Bronchial epithelial cell (primary cell): Measurements from ENCODE around the gene XBP1. TPM values are rescaled to one million over a fixed set of nuclear protein-coding genes. Genes with fewer than 3 reads are reported as not detected.

Source experiments
- DNase-seq: peaks from one replicate; pipeline ENCODE4 v3.0.0-alpha.2; 2010; ENCODE audit warnings: low read depth
- FAIRE-seq: peaks from 2 replicates; lab custom pipeline; 2011; peaks lifted over from hg19 to GRCh38; lab: Jason Lieb, UNC
- H3K27me3 ChIP-seq: 2 replicates; pipeline ENCODE4 v1.5.1; 2011; ENCODE audit warnings: low read length; ENCODE audit not compliant: control insufficient read depth, insufficient read depth
- H3K36me3 ChIP-seq: 2 replicates; pipeline ENCODE4 v1.5.1; 2011; ENCODE audit warnings: low read length; ENCODE audit not compliant: control insufficient read depth, insufficient read depth
- H3K4me3 ChIP-seq: 2 replicates; pipeline ENCODE4 v1.5.1; 2011; ENCODE audit warnings: mild to moderate bottlenecking, low read depth, low read length, control low read depth
- total RNA-seq: library from RNA; depleted of rRNA; stranded (reverse); fragments of >200 nt; gene quantifications from 2 replicates; pipeline ENCODE4 v1.2.1, GENCODE V29; 2014
- TF ChIP-seq, protein P1 (sequence below): IDR thresholded peaks from 2 replicates; pipeline ENCODE4 v1.5.1; 2011; ENCODE audit warnings: mild to moderate bottlenecking, moderate library complexity, low read length, control low read depth, inconsistent platforms; ENCODE audit not compliant: insufficient read depth, severe bottlenecking

Gene XBP1
- total RNA-seq, 1 donor from 2014 or later, result 225 TPM

DNA sequence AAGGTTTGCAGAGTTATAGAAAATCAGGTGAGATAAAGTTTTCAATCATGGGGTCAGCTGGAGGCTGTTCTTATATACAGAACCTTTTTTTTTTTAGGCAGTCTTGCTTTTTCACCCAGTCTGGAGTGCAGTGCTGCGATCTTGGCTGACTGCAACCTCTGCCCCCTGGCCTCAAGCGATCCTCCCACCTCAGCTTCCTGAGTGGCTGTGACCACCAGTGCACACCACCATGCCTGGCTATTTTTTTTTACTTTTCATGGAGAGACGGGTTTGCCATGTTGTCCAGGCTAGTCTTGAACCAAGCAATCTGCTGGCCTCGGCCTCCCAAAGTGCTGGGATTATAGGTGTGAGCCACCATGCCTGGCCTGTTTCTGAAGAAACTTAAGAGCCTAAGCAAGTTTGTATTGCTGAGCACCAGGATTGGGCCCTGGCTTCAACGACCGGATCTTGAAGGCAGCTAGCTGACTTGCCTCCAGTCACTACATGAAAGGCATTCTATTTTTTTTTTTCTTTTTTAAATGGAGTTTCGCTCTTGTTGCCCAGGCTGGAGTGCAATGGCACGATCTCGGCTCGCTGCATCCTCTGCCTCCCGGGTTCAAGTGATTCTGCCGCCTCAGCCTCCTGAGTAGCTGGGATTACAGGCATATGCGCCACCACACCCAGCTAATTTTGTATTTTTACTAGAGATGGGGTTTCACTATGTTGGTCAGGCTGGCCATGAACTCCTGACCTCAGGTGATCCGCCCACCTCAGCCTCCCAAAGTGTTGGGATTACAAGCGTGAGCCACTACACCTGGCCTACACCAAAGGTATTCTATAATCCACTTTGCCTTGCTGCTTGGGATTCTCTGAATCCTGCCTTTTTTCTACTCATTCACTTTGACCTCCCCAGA is 7.6 kb downstream of the XBP1 start:
- DNase-seq, result no peak
- Histone ChIP-seq H3K4me3 (no peak overlapping the region), H3K36me3 (peaks cover 23% of the 10 kb centered on the region), H3K27me3 (no peaks in the 10 kb centered on the region)
- no peak for FAIRE-seq
- TF ChIP-seq, protein P1, sequence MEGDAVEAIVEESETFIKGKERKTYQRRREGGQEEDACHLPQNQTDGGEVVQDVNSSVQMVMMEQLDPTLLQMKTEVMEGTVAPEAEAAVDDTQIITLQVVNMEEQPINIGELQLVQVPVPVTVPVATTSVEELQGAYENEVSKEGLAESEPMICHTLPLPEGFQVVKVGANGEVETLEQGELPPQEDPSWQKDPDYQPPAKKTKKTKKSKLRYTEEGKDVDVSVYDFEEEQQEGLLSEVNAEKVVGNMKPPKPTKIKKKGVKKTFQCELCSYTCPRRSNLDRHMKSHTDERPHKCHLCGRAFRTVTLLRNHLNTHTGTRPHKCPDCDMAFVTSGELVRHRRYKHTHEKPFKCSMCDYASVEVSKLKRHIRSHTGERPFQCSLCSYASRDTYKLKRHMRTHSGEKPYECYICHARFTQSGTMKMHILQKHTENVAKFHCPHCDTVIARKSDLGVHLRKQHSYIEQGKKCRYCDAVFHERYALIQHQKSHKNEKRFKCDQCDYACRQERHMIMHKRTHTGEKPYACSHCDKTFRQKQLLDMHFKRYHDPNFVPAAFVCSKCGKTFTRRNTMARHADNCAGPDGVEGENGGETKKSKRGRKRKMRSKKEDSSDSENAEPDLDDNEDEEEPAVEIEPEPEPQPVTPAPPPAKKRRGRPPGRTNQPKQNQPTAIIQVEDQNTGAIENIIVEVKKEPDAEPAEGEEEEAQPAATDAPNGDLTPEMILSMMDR, result no peak

DNA sequence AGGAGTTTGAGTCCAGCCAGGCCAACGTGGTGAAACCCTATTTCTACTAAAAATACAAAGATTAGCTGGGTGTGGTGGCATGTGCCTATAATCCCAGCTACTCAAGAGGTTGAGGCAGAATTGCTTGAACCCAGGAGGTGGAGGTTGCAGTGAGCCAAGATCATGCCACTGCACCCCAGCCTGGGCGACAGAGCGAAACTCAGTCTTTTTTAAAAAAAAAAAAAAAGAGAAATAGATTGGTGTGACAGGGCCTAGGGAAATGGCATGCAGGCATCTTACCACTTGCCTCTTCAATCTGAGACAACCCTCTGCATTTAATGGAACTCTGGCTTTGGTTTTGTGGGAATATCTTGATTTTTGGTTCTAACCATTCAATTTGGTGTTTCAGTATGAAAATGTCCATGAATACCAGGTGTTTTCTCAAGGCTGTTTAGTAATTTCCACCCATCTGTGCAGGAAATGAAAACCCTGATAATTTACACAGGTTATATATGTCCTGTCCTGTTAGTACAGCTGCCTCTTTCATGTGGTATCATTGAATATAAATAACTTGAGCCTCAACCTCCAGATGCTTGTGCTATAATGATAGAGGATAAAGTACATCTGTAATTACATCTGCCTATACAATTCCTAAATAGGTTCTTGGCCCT is 8.4 kb downstream of the XBP1 start:
- Histone ChIP-seq H3K27me3 (no peaks in the 10 kb centered on the region), H3K4me3 (no peak overlapping the region), H3K36me3 (peaks cover 17% of the 10 kb centered on the region)
- TF ChIP-seq, protein P1, result no peak
- FAIRE-seq (no peak), DNase-seq (no peak)

DNA sequence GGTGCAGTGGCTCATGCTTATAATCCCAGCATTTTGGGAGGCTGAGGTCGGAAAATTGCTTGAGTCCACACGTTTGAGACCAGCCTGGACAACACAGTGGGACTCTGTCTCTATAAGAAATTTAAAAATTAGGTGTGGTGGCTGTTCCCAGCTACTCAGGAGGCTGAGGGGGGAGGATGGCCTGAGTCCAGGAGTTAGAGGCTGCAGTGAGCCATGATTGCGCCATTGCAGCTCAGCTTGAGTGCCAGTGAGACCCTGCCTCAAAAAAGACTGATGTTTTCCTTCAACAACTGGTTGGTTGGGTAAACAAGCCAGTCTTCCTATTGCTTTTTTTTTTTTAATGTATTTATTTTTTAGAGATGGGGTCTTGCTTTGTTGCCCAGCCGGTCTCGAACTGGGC is 9.2 kb downstream of the XBP1 start:
- Histone ChIP-seq H3K4me3 (no peak overlapping the region), H3K36me3 (peaks cover 10% of the 10 kb centered on the region), H3K27me3 (no peaks in the 10 kb centered on the region)
- no peak for FAIRE-seq
- no peak for DNase-seq
- TF ChIP-seq, protein P1, result no peak

DNA sequence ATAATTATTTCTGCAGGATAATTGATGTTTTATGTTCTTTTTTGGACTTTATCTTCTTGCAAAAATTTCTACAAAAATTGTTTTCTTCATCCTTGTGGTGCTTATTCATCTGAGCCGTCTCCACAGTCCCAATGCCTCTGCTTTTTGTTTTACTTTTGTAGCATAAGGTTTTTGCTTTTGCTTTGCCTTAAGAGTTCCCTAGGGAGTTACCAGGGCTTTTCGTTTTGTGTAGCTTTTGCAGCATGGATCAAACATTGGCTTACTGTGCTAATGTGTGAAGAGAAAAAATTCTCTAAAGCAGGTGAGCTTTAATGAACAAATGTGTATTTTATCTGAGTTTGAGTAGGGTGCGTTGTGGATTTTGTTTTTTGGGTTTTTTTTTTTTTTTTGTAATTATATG is 11.8 kb downstream of the XBP1 start:
- TF ChIP-seq, protein P1, result no peak
- H3K4me3 ChIP-seq, result no peak overlapping the region
- no peak for FAIRE-seq
- peaks cover 6% of the 10 kb centered on the region for H3K36me3 ChIP-seq
- no peaks in the 10 kb centered on the region for H3K27me3 ChIP-seq
- no peak for DNase-seq

DNA sequence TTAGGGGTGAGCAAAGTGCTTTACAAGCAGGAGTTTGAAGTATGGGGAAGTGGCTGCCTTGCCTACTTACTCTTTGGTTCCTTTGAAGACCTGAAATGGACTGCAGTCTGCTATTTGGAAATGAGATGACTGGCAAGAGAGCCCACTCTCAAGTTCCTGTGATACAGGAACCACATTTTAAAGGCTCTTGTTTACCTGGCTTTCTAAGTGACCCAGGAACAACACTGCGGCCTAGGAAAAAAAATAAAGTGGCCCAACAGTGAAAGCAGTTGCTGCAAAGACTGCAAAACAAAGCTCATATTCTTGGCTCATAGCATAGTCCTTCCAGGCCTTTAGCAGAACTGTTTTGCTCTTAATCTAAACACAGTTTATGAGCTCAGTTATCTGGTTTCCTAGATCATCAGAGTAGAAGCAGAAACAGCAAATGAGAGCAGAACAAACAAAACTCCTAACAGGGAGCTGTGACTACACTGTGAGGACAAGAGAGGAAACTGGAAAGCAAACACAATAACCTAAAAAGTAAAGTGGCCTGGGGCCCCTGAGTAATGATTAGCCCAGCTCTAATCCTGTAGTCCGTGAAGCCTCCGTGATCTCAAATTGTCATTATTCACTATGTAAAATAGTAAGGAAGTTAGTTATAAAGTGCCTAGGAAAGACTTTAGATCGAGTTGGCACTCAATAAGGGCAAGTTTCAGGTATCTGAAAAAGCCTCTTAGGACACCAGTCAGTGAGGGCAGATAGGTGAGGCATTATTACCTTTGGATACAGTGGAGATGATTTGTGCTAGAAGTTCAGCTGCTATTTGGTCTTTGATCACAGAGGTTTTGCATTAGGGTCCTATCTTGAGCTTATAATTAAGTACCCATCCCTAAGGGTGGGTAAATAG is 16.3 kb downstream of the XBP1 start:
- Histone ChIP-seq H3K36me3 (peaks cover 11% of the 10 kb centered on the region), H3K27me3 (no peaks in the 10 kb centered on the region), H3K4me3 (no peak overlapping the region)
- FAIRE-seq (no peak), DNase-seq (no peak)
- TF ChIP-seq, protein P1, result no peak
